Measurements from ENCODE around the gene RP9. TPM values are rescaled to one million over a fixed set of nuclear protein-coding genes. Genes with fewer than 3 reads are reported as not detected.
"Not testable (repeated sequence)": the region's sequence is repeated elsewhere in the genome, so short reads cannot be mapped to it uniquely, and the experiment has no call there.

The RP9 gene
- total and polyA plus RNA-seq, 2 donors (not counting 1 experiment from before 2014, with no cell fraction given), result 19.2 to 23.4 TPM

DNA sequence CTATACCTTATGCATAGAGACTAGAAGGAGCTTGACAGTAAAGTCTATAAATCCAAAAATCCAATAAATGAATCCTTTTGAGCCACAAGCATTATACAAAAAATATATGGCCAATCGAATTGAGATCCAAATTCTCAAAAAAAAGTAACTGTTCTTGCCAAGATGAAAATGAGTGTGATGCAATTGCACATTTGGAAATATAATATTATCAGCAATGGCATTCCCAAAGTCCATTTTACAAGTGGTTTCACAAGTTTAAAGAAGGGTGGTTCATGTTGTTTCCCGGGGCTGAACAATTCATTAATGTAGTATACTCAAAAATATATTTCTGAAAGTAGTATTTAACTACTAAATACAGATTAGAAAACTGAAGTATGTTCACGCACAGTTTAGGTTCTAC lies 7.3 kb downstream of the RP9 start:
- Histone ChIP-seq H3K4me1 (ENCODE audit: control insufficient read depth, extremely low read depth, insufficient read depth, low read length) (peaks cover under 1% of the 10 kb centered on the region), H3K36me3 (ENCODE audit: control insufficient read depth, insufficient read depth, low read length) (peaks cover 9% of the 10 kb centered on the region), H3K4me3 (replicated peaks in 1 of 4; ENCODE audit: control extremely low read depth in 1 of 4, insufficient read depth in 1 of 4, low read depth in 3 of 4, low read length in 4 of 4) (no peak overlapping the region), H3K4me2 (ENCODE audit: extremely low read depth, insufficient read depth, low read length) (no peak overlapping the region), H3K79me2 (ENCODE audit: control insufficient read depth, insufficient read depth, low read length) (peaks cover 23% of the 10 kb centered on the region), H3K27ac (ENCODE audit: insufficient read depth, low read length) (no peak overlapping the region), H2AFZ (ENCODE audit: low read length) (no peak overlapping the region), H4K20me1 (ENCODE audit: control insufficient read depth, extremely low read depth, insufficient read depth, low read length) (no peaks in the 10 kb centered on the region), H3K9me3 (ENCODE audit: control insufficient read depth, insufficient read depth, low read depth, low read length) (no peaks in the 10 kb centered on the region), H3K9ac (ENCODE audit: insufficient read depth, low read length) (no peak overlapping the region), H3K27me3 (ENCODE audit: control insufficient read depth, insufficient read depth, low read length) (no peaks in the 10 kb centered on the region)
- TF ChIP-seq CTCF (conservative IDR thresholded peaks at IDR 0.05 in 1 of 2, IDR thresholded peaks at IDR 0.05 in 1 of 2; ENCODE audit: low read depth in 1 of 2, low read length in 2 of 2) (no peak), EZH2 (IDR thresholded peaks at IDR 0.05; ENCODE audit: low read length, missing control alignments) (no peak)
- peak in 1 of 2 donors; percentile 25 for DNase-seq (ENCODE audit: low read depth in 2 of 2)

GRCh38 chr7:33100770-33101169 lies 8.4 kb downstream of the RP9 start:
- Histone ChIP-seq H3K79me2 (ENCODE audit: control insufficient read depth, insufficient read depth, low read length) (peaks cover 13% of the 10 kb centered on the region), H3K4me3 (replicated peaks in 1 of 4; ENCODE audit: control extremely low read depth in 1 of 4, insufficient read depth in 1 of 4, low read depth in 3 of 4, low read length in 4 of 4) (no peak overlapping the region), H3K4me1 (ENCODE audit: control insufficient read depth, extremely low read depth, insufficient read depth, low read length) (no peaks in the 10 kb centered on the region), H4K20me1 (ENCODE audit: control insufficient read depth, extremely low read depth, insufficient read depth, low read length) (no peaks in the 10 kb centered on the region), H2AFZ (ENCODE audit: low read length) (no peak overlapping the region), H3K4me2 (ENCODE audit: extremely low read depth, insufficient read depth, low read length) (no peak overlapping the region), H3K27me3 (ENCODE audit: control insufficient read depth, insufficient read depth, low read length) (no peaks in the 10 kb centered on the region), H3K9me3 (ENCODE audit: control insufficient read depth, insufficient read depth, low read depth, low read length) (no peaks in the 10 kb centered on the region), H3K36me3 (ENCODE audit: control insufficient read depth, insufficient read depth, low read length) (peaks cover 10% of the 10 kb centered on the region), H3K27ac (ENCODE audit: insufficient read depth, low read length) (no peak overlapping the region), H3K9ac (ENCODE audit: insufficient read depth, low read length) (no peak overlapping the region)
- no peak for DNase-seq (ENCODE audit: low read depth in 2 of 2)
- TF ChIP-seq EZH2 (IDR thresholded peaks at IDR 0.05; ENCODE audit: low read length, missing control alignments) (no peak), CTCF (conservative IDR thresholded peaks at IDR 0.05 in 1 of 2, IDR thresholded peaks at IDR 0.05 in 1 of 2; ENCODE audit: low read depth in 1 of 2, low read length in 2 of 2) (no peak)

- TF ChIP-seq CTCF (conservative IDR thresholded peaks at IDR 0.05 in 1 of 2, IDR thresholded peaks at IDR 0.05 in 1 of 2; ENCODE audit: low read depth in 1 of 2, low read length in 2 of 2), result no peak
- no peak for TF ChIP-seq EZH2 (IDR thresholded peaks at IDR 0.05; ENCODE audit: low read length, missing control alignments)
- Histone ChIP-seq H3K4me1 (ENCODE audit: control insufficient read depth, extremely low read depth, insufficient read depth, low read length) (no peaks in the 10 kb centered on the region), H4K20me1 (ENCODE audit: control insufficient read depth, extremely low read depth, insufficient read depth, low read length) (no peaks in the 10 kb centered on the region), H3K4me3 (replicated peaks in 1 of 4; ENCODE audit: control extremely low read depth in 1 of 4, insufficient read depth in 1 of 4, low read depth in 3 of 4, low read length in 4 of 4) (no peak overlapping the region), H3K9me3 (ENCODE audit: control insufficient read depth, insufficient read depth, low read depth, low read length) (no peaks in the 10 kb centered on the region), H3K79me2 (ENCODE audit: control insufficient read depth, insufficient read depth, low read length) (peaks cover 5% of the 10 kb centered on the region), H2AFZ (ENCODE audit: low read length) (no peak overlapping the region), H3K36me3 (ENCODE audit: control insufficient read depth, insufficient read depth, low read length) (peaks cover 10% of the 10 kb centered on the region), H3K27me3 (ENCODE audit: control insufficient read depth, insufficient read depth, low read length) (no peaks in the 10 kb centered on the region), H3K9ac (ENCODE audit: insufficient read depth, low read length) (no peak overlapping the region), H3K4me2 (ENCODE audit: extremely low read depth, insufficient read depth, low read length) (no peak overlapping the region), H3K27ac (ENCODE audit: insufficient read depth, low read length) (no peak overlapping the region)
- no peak for DNase-seq (ENCODE audit: low read depth in 2 of 2)
Measured at GRCh38 chr7:33099154-33099940, 9.9 kb downstream of the RP9 start.

DNA sequence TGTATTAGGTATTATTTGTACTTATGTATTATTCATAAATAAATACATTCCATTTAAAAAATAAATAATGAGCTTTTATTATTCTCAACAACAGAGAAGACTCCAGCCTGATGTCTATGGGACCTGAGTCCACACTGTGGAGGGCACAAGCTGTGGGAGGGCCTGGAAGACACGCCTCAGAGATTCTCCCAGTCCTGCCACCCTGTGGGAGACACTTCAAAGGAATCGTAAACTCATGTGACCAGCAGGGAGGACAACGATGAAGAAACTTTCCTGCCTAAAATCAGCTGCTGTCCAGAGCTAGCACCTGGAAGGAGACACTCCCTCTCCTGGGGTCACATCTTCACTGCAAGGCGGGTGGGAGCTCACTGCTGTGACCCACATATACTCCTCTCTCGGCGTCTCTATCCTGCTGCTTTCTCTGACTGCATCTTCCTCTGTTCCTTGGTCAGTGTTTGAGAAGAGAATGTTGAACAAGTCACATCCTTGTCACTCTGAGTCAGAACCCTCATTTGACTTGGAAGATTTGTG lies 14.4 kb downstream of the RP9 start:
- H4K20me1 ChIP-seq (ENCODE audit: control insufficient read depth, extremely low read depth, insufficient read depth, low read length); H3K79me2 ChIP-seq (ENCODE audit: control insufficient read depth, insufficient read depth, low read length); H3K9me3 ChIP-seq (ENCODE audit: control insufficient read depth, insufficient read depth, low read depth, low read length); H3K27ac ChIP-seq (ENCODE audit: insufficient read depth, low read length); DNase-seq (ENCODE audit: low read depth in 2 of 2); H3K4me2 ChIP-seq (ENCODE audit: extremely low read depth, insufficient read depth, low read length); H3K4me3 ChIP-seq (replicated peaks in 1 of 4; ENCODE audit: control extremely low read depth in 1 of 4, insufficient read depth in 1 of 4, low read depth in 3 of 4, low read length in 4 of 4); H3K9ac ChIP-seq (ENCODE audit: insufficient read depth, low read length); H3K27me3 ChIP-seq (ENCODE audit: control insufficient read depth, insufficient read depth, low read length); H2AFZ ChIP-seq (ENCODE audit: low read length); H3K4me1 ChIP-seq (ENCODE audit: control insufficient read depth, extremely low read depth, insufficient read depth, low read length); H3K36me3 ChIP-seq (ENCODE audit: control insufficient read depth, insufficient read depth, low read length): not testable (repeated sequence)

Measured in fibroblast of lung (primary cell).